Loucy (cell line): Measurements from ENCODE around the gene TMEM247.

Experiments used
- H2AFZ ChIP-seq: fragments of 200-600 bp; sonication (generic); 2 replicates; pipeline ENCODE4 v1.6.0; 2016; ENCODE audit warnings: antibody characterized with exemption, mild to moderate bottlenecking, low read length, moderate library complexity
- H3F3A ChIP-seq: fragments of 200-600 bp; 2 replicates; pipeline ENCODE4 v1.6.0; 2016; ENCODE audit warnings: antibody characterized with exemption, low read depth, mild to moderate bottlenecking
- H3K27me3 ChIP-seq: fragments of 200-600 bp; sonication (generic); 2 replicates; pipeline ENCODE4 v1.6.1; 2014; ENCODE audit warnings: low read length, mild to moderate bottlenecking; ENCODE audit not compliant: insufficient read depth, poor library complexity, severe bottlenecking
- H3K36me3 ChIP-seq: fragments of 200-600 bp; sonication (generic); 2 replicates; pipeline ENCODE4 v1.6.1; 2016; ENCODE audit warnings: low read length; ENCODE audit not compliant: insufficient read depth
- H3K4me1 ChIP-seq: fragments of 200-600 bp; sonication (generic); 2 replicates; pipeline ENCODE4 v1.5.1; 2014; ENCODE audit warnings: low read length, mild to moderate bottlenecking; ENCODE audit not compliant: insufficient read depth, poor library complexity, severe bottlenecking
- H3K4me2 ChIP-seq: fragments of 200-600 bp; sonication (generic); 2 replicates; pipeline ENCODE4 v1.6.0; 2014; ENCODE audit warnings: antibody characterized with exemption, low read length, low read depth, mild to moderate bottlenecking; ENCODE audit not compliant: poor library complexity, severe bottlenecking
- H3K4me3 ChIP-seq: fragments of 200-600 bp; sonication (generic); 2 replicates; pipeline ENCODE4 v1.5.1; 2014; ENCODE audit warnings: low read length, mild to moderate bottlenecking, mixed read lengths; ENCODE audit not compliant: poor library complexity, severe bottlenecking
- H3K79me2 ChIP-seq: fragments of 200-600 bp; sonication (generic); 2 replicates; pipeline ENCODE4 v1.6.1; 2014; ENCODE audit warnings: low read length; ENCODE audit not compliant: insufficient read depth
- H3K9ac ChIP-seq: fragments of 200-600 bp; sonication (generic); 2 replicates; pipeline ENCODE4 v1.6.0; 2014; ENCODE audit warnings: mild to moderate bottlenecking, low read depth, low read length, moderate library complexity; ENCODE audit not compliant: poor library complexity, severe bottlenecking
- H3K9me2 ChIP-seq: fragments of 200-600 bp; sonication (generic); replicated peaks from 2 replicates; pipeline ENCODE4 v1.6.1; 2016; ENCODE audit warnings: low read depth, low read length, mixed read lengths
- H3K9me3 ChIP-seq: fragments of 200-600 bp; sonication (generic); 2 replicates; pipeline ENCODE4 v1.6.1; 2014; ENCODE audit warnings: mild to moderate bottlenecking, antibody characterized with exemption, low read length, low read depth; ENCODE audit not compliant: insufficient read depth
- H4K20me1 ChIP-seq: fragments of 200-600 bp; sonication (generic); 2 replicates; pipeline ENCODE4 v1.6.0; 2014; ENCODE audit warnings: antibody characterized with exemption, low read length, mild to moderate bottlenecking; ENCODE audit not compliant: insufficient read depth, poor library complexity, severe bottlenecking
- EZH2phosphoT487 ChIP-seq: fragments of 200-600 bp; IDR thresholded peaks from 2 replicates; pipeline ENCODE4 v1.6.1; 2018; ENCODE audit warnings: antibody characterized with exemption, mild to moderate bottlenecking, moderate library complexity, borderline replicate concordance
- TF ChIP-seq, protein P1 (sequence below): fragments of 200-600 bp; sonication (generic); conservative IDR thresholded peaks from 2 replicates; pipeline ENCODE4 v1.5.1; 2014; ENCODE audit warnings: mild to moderate bottlenecking, antibody characterized with exemption, low read length

TMEM247 gene

DNA sequence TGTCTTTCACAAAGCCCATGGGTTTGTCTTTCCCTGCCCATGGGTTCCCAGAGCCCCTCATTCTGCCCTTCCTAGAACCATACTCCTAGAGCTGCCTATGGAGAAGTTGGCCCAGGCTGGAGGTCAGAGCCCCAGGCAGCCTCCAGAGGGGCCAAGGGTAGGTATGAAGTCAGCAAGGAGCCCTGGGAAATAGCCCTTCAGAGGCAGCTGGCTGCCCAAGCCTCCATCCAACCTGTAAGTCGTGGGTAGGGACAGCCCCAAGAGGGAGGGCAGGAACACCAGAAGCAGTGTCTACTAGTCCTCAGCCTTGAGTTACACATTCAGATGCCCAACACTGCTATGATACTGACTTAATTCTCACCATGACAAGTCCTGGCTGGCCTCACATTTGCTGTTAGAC, 49.5 kb downstream of the TMEM247 start:
- no peak overlapping the region for H2AFZ ChIP-seq
- no peak for TF ChIP-seq EZH2phosphoT487
- TF ChIP-seq, protein P1, sequence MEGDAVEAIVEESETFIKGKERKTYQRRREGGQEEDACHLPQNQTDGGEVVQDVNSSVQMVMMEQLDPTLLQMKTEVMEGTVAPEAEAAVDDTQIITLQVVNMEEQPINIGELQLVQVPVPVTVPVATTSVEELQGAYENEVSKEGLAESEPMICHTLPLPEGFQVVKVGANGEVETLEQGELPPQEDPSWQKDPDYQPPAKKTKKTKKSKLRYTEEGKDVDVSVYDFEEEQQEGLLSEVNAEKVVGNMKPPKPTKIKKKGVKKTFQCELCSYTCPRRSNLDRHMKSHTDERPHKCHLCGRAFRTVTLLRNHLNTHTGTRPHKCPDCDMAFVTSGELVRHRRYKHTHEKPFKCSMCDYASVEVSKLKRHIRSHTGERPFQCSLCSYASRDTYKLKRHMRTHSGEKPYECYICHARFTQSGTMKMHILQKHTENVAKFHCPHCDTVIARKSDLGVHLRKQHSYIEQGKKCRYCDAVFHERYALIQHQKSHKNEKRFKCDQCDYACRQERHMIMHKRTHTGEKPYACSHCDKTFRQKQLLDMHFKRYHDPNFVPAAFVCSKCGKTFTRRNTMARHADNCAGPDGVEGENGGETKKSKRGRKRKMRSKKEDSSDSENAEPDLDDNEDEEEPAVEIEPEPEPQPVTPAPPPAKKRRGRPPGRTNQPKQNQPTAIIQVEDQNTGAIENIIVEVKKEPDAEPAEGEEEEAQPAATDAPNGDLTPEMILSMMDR: no peak

DNA sequence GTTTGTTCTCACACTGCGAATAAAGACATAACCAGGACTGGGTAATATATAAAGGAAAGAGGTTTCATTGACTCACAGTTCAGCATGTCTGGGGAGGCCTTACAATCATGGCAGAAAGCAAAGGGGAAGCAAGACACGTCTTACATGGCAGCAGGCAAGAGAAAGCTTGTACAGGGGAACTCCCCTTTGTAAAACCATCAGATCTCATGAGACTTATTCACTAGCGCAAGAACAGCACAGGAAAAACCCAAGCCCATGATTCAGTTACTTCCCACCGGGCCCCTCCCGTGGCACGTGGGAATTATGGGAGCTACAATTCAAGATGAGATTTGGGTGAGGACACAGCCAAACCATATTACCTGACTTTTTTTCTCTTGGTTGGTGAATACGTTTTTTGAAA, 51.3 kb downstream of the TMEM247 start:
- no peaks in the 10 kb centered on the region for H3F3A ChIP-seq
- H3K4me1 ChIP-seq: peaks cover 13% of the 10 kb centered on the region
- H3K9me2 ChIP-seq: no peaks in the 10 kb centered on the region
- H2AFZ ChIP-seq: no peak overlapping the region
- H3K9ac ChIP-seq: no peak overlapping the region
- H3K79me2 ChIP-seq: no peaks in the 10 kb centered on the region
- H3K4me3 ChIP-seq: no peak overlapping the region
- no peaks in the 10 kb centered on the region for H3K36me3 ChIP-seq
- H3K4me2 ChIP-seq: no peak overlapping the region
- no peak for TF ChIP-seq EZH2phosphoT487
- H4K20me1 ChIP-seq: no peaks in the 10 kb centered on the region
- H3K9me3 ChIP-seq: no peaks in the 10 kb centered on the region
- H3K27me3 ChIP-seq: no peaks in the 10 kb centered on the region

More for the DNA sequence above, 49.5 kb downstream of the TMEM247 start:
- H3K27me3 ChIP-seq: no peaks in the 10 kb centered on the region
- H3K4me1 ChIP-seq: no peaks in the 10 kb centered on the region
- H3K9ac ChIP-seq: no peak overlapping the region
- no peaks in the 10 kb centered on the region for H3K79me2 ChIP-seq
- H4K20me1 ChIP-seq: no peaks in the 10 kb centered on the region
- no peaks in the 10 kb centered on the region for H3K9me3 ChIP-seq
- H3F3A ChIP-seq: no peaks in the 10 kb centered on the region
- no peak overlapping the region for H3K4me2 ChIP-seq
- no peak overlapping the region for H3K4me3 ChIP-seq
- H3K36me3 ChIP-seq: no peaks in the 10 kb centered on the region
- no peaks in the 10 kb centered on the region for H3K9me2 ChIP-seq

DNA sequence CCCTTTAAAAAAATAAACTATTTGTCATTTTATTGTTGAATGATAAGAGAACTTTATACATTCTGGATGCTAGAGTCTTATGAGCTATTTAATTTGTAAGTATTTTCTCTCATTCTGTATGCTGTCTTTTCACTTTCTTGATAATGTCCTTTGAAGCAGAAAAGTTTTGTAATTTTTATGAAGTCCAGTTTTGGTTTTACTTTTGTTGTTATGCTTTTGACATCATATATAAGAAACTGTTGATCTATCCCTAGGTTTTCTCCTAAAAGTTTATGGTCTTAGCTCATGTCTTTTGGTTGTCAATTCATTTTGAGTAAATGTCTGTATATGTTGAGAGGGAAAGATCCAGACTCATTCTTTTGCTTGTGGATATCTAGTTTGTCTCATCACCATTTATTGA, 52.5 kb downstream of the TMEM247 start:
- H3K79me2 ChIP-seq: no peaks in the 10 kb centered on the region
- TF ChIP-seq, protein P1: no peak
- TF ChIP-seq EZH2phosphoT487: no peak
- H3K9ac ChIP-seq: no peak overlapping the region
- no peaks in the 10 kb centered on the region for H3F3A ChIP-seq
- H3K36me3 ChIP-seq: no peaks in the 10 kb centered on the region
- no peaks in the 10 kb centered on the region for H3K9me2 ChIP-seq
- H3K9me3 ChIP-seq: no peaks in the 10 kb centered on the region
- H4K20me1 ChIP-seq: no peaks in the 10 kb centered on the region
- H3K4me3 ChIP-seq: no peak overlapping the region
- H2AFZ ChIP-seq: no peak overlapping the region
- H3K4me2 ChIP-seq: no peak overlapping the region
- no peaks in the 10 kb centered on the region for H3K27me3 ChIP-seq
- H3K4me1 ChIP-seq: peaks cover 19% of the 10 kb centered on the region
